Nephron (organoid): ENCODE data around the gene ALOX15.

Experiments used
- H3K27ac Mint-ChIP-seq, 3 experiments: 2 replicates each; pipeline ENCODE4 v1.8.0; 2020; ENCODE audit warnings: mixed read lengths in 3 of 3, mild to moderate bottlenecking in 2 of 3, moderate library complexity in 1 of 3
- H3K27me3 Mint-ChIP-seq: 2 replicates; pipeline ENCODE4 v1.8.0; 2021; ENCODE audit warnings: low read depth, mild to moderate bottlenecking, moderate library complexity, mixed read lengths
- H3K36me3 Mint-ChIP-seq: 2 replicates; pipeline ENCODE4 v1.8.0; 2020; ENCODE audit warnings: low read depth, mixed read lengths
- H3K4me1 Mint-ChIP-seq: 2 replicates; pipeline ENCODE4 v1.8.0; 2020; ENCODE audit warnings: mixed read lengths
- H3K4me3 Mint-ChIP-seq, 3 experiments: 2 replicates each; pipeline ENCODE4 v1.8.0; 2020; ENCODE audit warnings: mild to moderate bottlenecking in 3 of 3, mixed read lengths in 3 of 3, moderate library complexity in 2 of 3
- H3K9me3 Mint-ChIP-seq: 2 replicates; pipeline ENCODE4 v1.8.0; 2020; ENCODE audit warnings: mixed read lengths
- CTCF ChIP-seq, 3 experiments: fragments of 200-600 bp; sonication (generic); IDR thresholded peaks; one replicate each; pipeline ENCODE4 v1.5.0; 2021; ENCODE audit warnings: antibody characterized with exemption in 3 of 3; ENCODE audit not compliant: unreplicated experiment in 3 of 3

ALOX15 gene

GRCh38 chr17:4586043-4586442 lies 55.4 kb downstream of the ALOX15 start:
- Mint-ChIP-seq H3K4me3 (peak overlapping the region; percentile 92 to 96 (median 94)), H3K27me3 (peaks cover 22% of the 10 kb centered on the region), H3K27ac (peak overlapping the region; percentile 70 to 100 (median 97)), H3K9me3 (no peaks in the 10 kb centered on the region), H3K4me1 (peaks cover 71% of the 10 kb centered on the region), H3K36me3 (peaks cover 5% of the 10 kb centered on the region)
- TF ChIP-seq CTCF (IDR thresholded peaks at IDR 0.05; ENCODE audit: unreplicated experiment in 3 of 3) = no peak

- peaks cover 73% of the 10 kb centered on the region for H3K4me1 Mint-ChIP-seq
- H3K36me3 Mint-ChIP-seq = peaks cover 5% of the 10 kb centered on the region
- no peaks in the 10 kb centered on the region for H3K9me3 Mint-ChIP-seq
- peaks cover 22% of the 10 kb centered on the region for H3K27me3 Mint-ChIP-seq
- TF ChIP-seq CTCF (IDR thresholded peaks at IDR 0.05; ENCODE audit: unreplicated experiment in 3 of 3) = no peak
- peak overlapping the region; percentile 70 to 100 (median 97) for H3K27ac Mint-ChIP-seq
- peak overlapping the region; percentile 92 to 96 (median 94) for H3K4me3 Mint-ChIP-seq
Observed at GRCh38 chr17:4585638-4585994, 55.9 kb downstream of the ALOX15 start.

GRCh38 chr17:4584917-4585637 lies 56.4 kb downstream of the ALOX15 start:
- Mint-ChIP-seq H3K9me3 (no peaks in the 10 kb centered on the region), H3K27ac (peak overlapping the region; percentile 70 to 100 (median 97)), H3K27me3 (peaks cover 17% of the 10 kb centered on the region), H3K36me3 (peaks cover 5% of the 10 kb centered on the region), H3K4me1 (peaks cover 70% of the 10 kb centered on the region), H3K4me3 (peak overlapping the region; percentile 92 to 96 (median 94))
- no peak for TF ChIP-seq CTCF (IDR thresholded peaks at IDR 0.05; ENCODE audit: unreplicated experiment in 3 of 3)

- Mint-ChIP-seq H3K4me3 (peak within 1 kb of the TSS; percentile 92 to 96 (median 94)), H3K36me3 (peaks cover 5% of the 10 kb centered on the region), H3K27me3 (peaks cover 17% of the 10 kb centered on the region), H3K27ac (peak within 1 kb of the TSS; percentile 83 to 100 (median 97)), H3K4me1 (peaks cover 74% of the 10 kb centered on the region), H3K9me3 (no peaks in the 10 kb centered on the region)
- TF ChIP-seq CTCF (IDR thresholded peaks at IDR 0.05; ENCODE audit: unreplicated experiment in 3 of 3) = peak in 2 of 3 experiments; percentile 3 to 4
Observed at GRCh38 chr17:4584101-4584916, 57.2 kb downstream of the ALOX15 start, which contains the start of gene SMTNL2. TSS of gene SMTNL2 (plus strand) at chr17:4584529. CDS start at chr17:4584606, 77 bp downstream.

GRCh38 chr17:4583782-4584100 lies 57.7 kb downstream of the ALOX15 start:
- Mint-ChIP-seq H3K9me3 (no peaks in the 10 kb centered on the region), H3K36me3 (peaks cover 5% of the 10 kb centered on the region), H3K27me3 (peaks cover 17% of the 10 kb centered on the region), H3K27ac (peak overlapping the region; percentile 83 to 95 (median 95)), H3K4me1 (peaks cover 70% of the 10 kb centered on the region), H3K4me3 (peak overlapping the region; percentile 86 to 92 (median 91))
- TF ChIP-seq CTCF (IDR thresholded peaks at IDR 0.05; ENCODE audit: unreplicated experiment in 3 of 3) = peak; percentile 66 to 70 (median 66)
